ENCODE results near the gene KCNJ15. TPM values are rescaled to one million over a fixed set of nuclear protein-coding genes. Genes with fewer than 3 reads are reported as not detected.

The KCNJ15 gene
- total and polyA plus RNA-seq, 2 of the 8 experiments (the other 6 are each of a cell fraction or from before 2014, with no cell fraction given), result under 0.01 TPM; not detected in 1

- TF ChIP-seq CTCF (IDR thresholded peaks at IDR 0.05; ENCODE audit: control extremely low read depth in 1 of 3, insufficient read depth in 1 of 3, low read depth in 1 of 3, low read length in 3 of 3), result no peak
- TF ChIP-seq KDM4A (IDR thresholded peaks at IDR 0.05; ENCODE audit: low read depth, low read length, severe bottlenecking), result no peak
- TF ChIP-seq ASH2L (IDR thresholded peaks at IDR 0.05; ENCODE audit: low read length), result no peak
- TF ChIP-seq EP300 (IDR thresholded peaks at IDR 0.05; ENCODE audit: borderline replicate concordance in 1 of 2, low read depth in 2 of 2, low read length in 2 of 2), result no peak
- TF ChIP-seq MAFK (IDR thresholded peaks at IDR 0.05; ENCODE audit: low read depth, low read length), result no peak
Observed at GRCh38 chr21:38294609-38295008, 37.8 kb downstream of the KCNJ15 start (continued).

All from H1 (cell line).